Fibroblast of pulmonary artery (primary cell): ENCODE measurements around the gene FYTTD1.

ENCODE experiments used
- DNase-seq: peaks from one replicate; pipeline ENCODE4 v3.0.0-alpha.2; 2010; ENCODE audit warnings: low read depth
- H3K4me3 ChIP-seq: replicated peaks from 2 replicates; pipeline ENCODE4 v1.5.1; 2011; ENCODE audit warnings: low read depth, mild to moderate bottlenecking, control low read depth, low read length, moderate library complexity
- TF ChIP-seq, protein P1 (sequence below): IDR thresholded peaks from 2 replicates; pipeline ENCODE4 v1.5.1; 2011; ENCODE audit warnings: mild to moderate bottlenecking, control low read depth, low read length, inconsistent platforms; ENCODE audit errors: missing control alignments

Gene FYTTD1

DNA sequence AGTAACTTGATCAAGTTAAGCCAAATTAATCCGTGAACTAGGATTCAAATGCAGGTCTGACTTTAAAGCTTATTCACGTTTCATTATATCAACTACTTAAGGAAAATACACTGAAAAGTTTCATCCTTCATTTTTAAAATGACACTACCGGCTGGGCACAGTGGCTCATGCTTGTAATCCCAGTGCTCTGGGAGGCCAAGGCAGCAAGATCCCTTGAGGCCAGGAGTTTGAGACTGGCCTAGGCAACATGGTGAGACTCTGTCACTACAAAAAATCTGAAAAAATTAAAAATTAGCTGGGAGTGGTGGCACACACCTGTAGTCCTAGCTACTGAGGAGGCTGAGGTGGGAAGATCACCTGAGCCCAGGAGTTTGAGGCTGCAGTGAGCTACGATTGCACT, 16.6 kb upstream of the FYTTD1 start:
- H3K4me3 ChIP-seq: no peak overlapping the region
- no peak for DNase-seq
- TF ChIP-seq, protein P1, sequence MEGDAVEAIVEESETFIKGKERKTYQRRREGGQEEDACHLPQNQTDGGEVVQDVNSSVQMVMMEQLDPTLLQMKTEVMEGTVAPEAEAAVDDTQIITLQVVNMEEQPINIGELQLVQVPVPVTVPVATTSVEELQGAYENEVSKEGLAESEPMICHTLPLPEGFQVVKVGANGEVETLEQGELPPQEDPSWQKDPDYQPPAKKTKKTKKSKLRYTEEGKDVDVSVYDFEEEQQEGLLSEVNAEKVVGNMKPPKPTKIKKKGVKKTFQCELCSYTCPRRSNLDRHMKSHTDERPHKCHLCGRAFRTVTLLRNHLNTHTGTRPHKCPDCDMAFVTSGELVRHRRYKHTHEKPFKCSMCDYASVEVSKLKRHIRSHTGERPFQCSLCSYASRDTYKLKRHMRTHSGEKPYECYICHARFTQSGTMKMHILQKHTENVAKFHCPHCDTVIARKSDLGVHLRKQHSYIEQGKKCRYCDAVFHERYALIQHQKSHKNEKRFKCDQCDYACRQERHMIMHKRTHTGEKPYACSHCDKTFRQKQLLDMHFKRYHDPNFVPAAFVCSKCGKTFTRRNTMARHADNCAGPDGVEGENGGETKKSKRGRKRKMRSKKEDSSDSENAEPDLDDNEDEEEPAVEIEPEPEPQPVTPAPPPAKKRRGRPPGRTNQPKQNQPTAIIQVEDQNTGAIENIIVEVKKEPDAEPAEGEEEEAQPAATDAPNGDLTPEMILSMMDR: no peak

DNA sequence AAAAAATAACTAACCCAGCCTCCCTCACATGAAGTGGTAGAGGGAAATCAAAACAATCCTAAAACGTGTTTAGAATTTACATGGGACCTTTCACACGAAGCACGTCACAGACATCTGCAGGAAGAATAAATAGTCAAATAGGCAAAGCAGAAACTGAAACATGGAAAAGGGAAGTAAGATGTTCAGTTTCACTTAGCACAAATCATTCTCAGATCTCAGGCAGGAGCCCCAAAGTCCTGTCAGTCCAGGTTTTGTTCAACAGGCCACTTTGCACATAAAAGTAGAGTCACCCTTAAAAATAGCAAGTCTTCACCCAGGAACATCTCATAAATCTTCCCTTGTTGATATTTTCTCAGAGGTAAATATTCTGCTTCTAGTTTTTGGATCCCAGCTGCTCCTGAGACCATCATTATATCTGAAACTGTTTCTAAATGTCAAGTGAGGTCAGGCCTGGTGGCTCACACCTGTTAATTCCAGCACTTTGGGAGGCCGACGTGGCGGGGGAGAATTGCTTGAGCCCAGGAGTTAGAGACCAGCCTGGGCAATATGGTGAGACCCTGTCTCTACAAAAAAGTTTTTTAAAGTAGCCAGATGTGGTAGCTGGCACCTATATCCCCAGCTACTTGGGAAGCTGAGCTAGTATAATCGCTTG, 14.9 kb upstream of the FYTTD1 start:
- no peak for DNase-seq
- H3K4me3 ChIP-seq: no peak overlapping the region
- TF ChIP-seq, protein P1: no peak

DNA sequence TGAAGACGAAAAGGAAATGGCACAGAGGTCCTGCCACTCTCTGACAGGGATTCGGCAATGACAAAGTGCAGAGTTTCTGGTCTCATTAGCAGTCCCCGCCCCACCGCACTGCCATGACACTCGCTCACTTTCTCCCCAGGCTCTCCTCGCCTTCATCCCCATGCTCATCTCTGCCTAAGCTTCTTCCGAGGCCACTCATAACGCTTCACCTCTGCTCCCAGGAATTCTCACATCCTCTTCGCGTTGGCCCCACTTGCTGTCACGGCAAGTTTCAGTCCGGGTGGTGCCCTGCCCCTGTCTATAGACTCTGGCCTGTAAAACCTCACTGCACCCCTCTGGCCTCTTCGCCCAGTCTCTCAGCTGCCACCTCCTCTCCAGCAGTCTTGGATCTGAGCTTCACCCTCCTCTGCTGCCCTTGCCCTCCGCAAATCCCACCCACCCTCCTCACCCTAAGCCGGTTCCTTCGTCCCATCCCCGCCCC, 13.6 kb upstream of the FYTTD1 start:
- DNase-seq: no peak
- H3K4me3 ChIP-seq: peak overlapping the region; percentile 68
- TF ChIP-seq, protein P1: no peak

DNA sequence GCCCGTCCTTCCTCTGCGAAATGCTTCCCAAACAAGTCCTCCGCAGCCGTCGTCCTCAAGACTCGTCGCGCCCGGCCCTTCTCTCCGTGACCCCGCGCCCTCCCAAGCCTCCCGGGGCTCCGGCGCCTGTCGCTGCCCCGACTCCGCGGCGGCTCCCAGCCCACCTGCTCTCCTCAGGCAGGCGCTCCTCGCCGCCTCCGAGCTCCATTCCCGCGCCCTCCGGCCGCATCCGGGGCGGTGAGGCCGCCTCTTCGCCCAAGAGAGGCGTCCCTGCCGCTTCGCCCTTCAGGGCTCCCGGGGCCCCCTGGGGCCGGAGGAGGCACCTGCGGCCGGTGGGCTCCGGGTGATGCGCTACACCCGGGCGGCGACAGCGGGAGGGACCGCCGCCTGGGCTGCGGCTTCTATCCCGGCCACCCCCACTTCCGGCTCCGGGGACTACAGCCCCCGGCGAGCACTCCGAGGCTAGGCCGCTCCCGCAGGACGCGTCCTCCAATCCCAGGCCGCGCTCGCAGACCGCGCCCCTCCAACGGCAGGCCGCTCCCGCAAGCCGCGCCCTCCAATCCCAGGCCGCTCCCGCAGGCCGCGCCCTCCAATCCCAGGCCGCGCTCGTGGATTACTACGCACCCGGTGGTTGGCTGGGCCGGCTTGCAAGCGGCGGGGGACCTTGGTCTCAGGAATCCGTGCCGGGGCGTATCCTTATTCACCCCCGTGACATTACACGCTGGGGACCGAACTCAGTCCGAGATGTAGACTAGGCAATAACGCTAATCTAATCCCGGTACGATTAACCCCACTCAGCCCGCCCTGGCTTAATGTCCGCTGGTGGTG, 13.0 kb upstream of the FYTTD1 start, which contains the start of gene RUBCN:
RUBCN (minus strand) TSS at position 414 of the 828 bp plus-strand sequence; CDS start at position 229, 185 bp downstream.
- TF ChIP-seq, protein P1: no peak
- H3K4me3 ChIP-seq: peak within 1 kb of the TSS; percentile 68
- peak; percentile 94 for DNase-seq

DNA sequence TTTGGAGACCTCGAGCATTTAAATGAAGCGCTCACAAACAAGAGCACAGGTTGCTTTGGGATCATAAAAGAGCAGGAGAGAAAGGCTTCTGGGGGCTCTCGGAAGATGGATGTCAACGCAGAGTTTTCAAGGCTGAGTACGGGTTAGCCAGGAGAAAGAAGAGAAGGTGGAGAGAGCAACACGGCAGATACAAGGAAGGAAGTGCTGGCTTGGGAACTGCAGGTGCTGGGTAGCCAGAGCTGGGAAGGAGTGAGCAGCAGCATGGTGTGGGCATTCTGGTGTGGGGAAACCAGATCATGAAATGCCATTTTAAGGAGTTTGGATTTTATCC, 12.4 kb upstream of the FYTTD1 start:
- TF ChIP-seq, protein P1: no peak
- no peak for DNase-seq
- H3K4me3 ChIP-seq: peak overlapping the region; percentile 68

DNA sequence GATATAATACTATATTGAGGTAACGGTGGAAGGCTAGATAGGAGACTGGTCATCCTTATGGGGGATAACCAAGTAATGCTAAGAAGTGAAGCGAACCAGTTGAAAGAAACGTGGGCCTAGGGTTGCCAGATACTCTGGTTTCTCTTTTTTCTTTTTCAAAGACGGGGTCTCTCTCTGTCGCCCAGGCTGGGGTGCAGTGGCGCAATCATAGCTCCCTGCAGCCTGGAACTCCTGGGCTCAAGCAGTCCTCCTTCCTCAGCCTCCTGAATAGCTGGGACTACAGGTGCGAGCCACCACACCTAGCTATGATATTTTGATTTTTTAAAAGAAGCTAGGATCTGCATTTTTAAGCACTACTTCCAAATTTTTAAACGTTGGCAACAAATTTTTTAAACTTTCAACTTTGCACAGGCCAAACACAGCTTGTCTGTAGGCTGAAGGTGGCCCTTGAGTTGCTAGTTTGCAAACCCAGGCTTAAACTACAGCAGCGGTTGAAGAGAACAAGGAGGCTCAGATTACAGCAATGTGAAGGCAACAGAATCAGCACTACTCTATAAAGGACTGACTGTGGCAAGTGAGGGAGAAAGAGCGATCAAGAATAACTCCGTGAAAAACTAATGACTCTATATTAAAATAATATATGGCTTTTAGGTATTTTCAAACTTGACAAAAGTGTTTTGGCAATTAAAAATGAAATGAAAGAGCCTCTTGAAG, 11.8 kb upstream of the FYTTD1 start:
- peak overlapping the region; percentile 68 for H3K4me3 ChIP-seq
- DNase-seq: no peak
- TF ChIP-seq, protein P1: no peak
